Cerebellar nuclear complex (tissue), 1 donor: ENCODE data around the gene DDX23.

Source experiments
- DNase-seq, 2 experiments: peaks; one replicate each; lab custom pipeline; 2025; lab: John Stamatoyannopoulos, UW

DDX23 gene

DNA sequence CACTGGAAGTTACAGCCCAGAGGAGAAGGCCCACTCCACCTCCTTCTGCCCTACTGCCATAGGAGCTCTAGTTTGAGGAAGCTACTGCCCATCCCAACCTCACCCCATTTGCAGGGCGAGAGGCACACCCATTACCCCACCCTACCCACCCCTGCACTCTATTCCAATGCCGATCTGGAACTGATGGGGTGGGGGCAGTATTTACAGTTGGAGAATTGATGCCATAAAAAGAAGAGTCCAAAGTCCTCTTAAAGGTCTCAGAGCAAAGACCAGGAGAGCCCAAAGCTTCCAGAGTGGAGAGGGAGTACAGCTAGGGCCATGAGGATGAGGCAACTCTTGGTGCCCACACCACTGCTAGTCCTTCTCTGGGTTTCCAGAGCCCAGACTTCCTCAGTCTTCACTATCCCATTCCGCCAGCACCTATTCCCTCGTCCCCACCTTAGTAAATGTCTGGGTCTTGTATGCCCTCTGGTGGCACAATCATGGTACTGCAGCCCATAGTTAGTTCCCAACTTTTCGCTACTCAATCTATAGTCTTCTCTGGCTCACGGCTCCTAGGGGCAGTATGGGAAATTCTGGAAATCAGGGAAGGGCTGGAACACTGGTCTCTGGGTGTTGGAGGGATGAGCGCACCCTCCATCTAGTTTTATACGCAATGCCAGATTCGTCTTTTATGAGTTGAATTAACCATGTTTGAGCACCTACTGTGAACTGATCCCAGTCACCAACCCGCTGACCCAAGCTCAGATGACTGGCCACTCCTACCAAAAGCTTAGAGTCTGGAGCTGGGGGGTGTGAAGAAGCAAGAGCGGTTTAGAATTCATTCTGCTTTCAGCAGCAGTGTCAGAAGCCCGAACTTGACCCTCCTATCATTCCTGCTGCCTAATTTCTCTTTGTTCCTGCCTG, 56.2 kb downstream of the DDX23 start:
- peak in 1 of 2 experiments; percentile 30 for DNase-seq

DNA sequence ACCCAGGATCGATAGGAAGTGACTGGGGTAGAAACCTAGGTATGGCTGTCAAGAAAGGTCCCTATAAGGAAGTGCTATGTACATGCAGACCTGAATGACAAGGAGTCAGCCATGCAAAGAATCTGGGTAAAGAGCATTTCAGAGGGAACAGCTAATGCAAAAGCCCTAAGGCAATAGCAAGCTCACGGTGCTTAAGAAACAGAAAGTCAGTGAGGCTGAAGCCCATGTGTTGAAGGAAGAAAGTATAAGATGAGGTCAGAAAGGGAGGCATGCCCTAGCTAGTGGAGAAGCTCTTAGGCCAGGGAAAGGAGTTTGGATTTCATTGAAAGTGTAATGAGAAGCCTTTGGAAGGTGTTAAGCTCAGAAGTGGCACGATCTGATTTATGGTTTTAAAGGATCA, 57.1 kb downstream of the DDX23 start:
- no peak for DNase-seq

DNA sequence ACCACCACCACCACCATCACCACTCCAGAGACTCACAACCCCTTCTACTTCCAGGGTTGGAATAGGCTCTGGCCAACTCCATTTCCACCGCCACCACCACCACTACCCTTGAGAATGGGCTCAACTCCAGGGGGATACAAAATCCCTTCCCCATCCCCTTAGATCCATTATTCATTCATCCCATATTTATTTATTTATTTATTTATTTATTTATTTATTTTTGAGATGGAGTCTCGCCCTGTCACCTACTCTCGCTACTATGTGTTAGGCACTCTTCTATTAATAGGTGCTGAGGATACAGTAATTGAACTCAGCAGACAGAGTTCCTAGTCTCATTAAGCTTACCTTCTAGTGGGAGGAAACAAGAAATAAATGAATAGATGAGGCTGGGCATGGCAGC, 58.3 kb downstream of the DDX23 start:
- no peak for DNase-seq

DNA sequence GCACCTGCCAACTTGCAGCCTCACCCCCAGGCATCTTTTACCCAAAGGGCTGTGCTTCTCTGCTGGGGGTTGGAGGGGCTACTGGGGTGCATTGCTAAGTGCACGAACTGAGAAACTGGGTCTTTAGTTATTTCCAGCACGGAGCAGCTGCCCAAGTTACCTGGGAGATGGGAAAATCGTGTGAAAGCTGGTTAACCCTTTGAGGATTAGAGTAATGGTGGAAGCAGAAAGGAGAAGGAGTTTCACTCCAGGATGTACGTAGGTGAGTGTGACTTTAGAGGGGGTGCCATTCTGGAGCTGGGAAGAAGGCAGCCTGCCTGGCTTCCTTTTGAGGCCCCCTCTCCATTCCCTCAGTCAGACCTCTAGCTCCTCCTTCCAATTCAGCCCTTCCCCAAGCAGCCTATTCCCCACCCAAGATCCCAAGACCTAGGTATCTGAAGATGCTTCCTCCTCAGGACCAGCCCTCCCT, 62.1 kb downstream of the DDX23 start:
- no peak for DNase-seq

DNA sequence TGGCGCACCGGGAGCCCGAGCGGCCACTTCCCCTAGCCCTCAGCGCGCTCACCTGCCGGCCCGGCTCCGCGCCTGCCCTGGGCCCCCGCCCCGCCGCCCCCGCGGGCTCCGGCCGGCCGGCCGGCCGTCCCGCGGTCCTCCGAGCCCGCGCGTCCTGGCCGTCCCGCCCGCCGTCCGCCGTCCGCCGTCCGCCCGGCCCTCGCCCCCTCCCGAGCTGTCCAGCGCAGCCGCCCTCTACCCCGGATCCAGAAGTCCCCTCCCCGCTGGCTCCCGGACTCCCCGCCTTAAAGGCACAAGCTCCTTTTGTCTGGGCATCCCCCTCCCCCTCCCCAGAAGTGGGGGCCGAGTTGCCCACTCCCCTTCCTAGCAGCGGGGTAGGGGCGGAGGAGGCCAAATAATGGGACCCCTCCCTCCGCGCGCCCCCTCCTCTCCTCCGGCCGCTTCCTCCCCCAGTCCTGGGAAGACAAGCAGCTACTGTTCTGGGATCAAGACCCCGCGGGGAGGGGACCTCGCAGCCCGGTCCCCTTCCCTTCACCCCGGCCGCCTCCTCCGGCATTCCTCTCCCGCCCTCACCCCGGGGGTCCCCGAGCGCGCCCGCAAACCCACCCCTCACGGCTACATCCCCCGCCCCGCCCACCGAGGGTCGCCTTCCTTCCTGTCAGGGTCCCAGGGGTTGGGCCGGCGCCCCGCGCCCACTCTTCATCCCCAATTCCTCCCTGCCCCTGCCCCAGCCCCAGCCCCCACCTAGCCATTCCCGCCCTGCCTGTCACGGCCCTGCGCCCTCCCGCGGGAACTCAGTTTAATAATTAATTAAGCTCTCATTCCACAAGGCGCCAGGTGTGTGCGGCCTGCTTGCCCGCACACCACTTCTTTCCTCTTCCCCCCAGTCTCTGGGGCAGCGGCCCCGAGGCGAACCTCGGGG, 62.8 kb downstream of the DDX23 start, which contains the start of gene ADCY6:
Gene ADCY6, minus strand, starts transcription at position 236 of the 922 bp plus-strand sequence. CDS start 5,655 bp downstream, outside the sequence.
- peak in 1 of 2 experiments; percentile 40 for DNase-seq

DNA sequence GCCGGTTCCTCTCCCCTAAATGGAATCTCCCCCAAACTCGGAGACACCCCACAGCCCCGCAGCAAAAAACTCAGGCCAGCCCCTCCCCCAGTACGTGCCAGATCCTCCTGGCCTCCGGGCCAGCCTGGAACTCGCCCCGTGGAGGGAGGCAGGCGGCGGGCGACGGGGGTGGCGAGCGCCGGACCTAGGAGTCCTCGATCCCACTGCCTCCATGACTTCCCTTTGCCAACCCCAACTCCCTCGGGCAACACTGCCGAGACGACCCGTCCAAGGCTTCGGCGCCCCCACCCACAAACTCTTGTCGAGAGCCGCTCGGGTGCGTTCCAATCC, 63.5 kb downstream of the DDX23 start:
- no peak for DNase-seq

GRCh38 chr12:48787791-48788523, 64.0 kb downstream of the DDX23 start:
- no peak for DNase-seq

GRCh38 chr12:48786591-48787544, 65.1 kb downstream of the DDX23 start:
- DNase-seq, result no peak

- no peak for DNase-seq
Observed at GRCh38 chr12:48783432-48783831, 68.5 kb downstream of the DDX23 start.

GRCh38 chr12:48782457-48783395, 69.2 kb downstream of the DDX23 start:
- no peak for DNase-seq

DNA sequence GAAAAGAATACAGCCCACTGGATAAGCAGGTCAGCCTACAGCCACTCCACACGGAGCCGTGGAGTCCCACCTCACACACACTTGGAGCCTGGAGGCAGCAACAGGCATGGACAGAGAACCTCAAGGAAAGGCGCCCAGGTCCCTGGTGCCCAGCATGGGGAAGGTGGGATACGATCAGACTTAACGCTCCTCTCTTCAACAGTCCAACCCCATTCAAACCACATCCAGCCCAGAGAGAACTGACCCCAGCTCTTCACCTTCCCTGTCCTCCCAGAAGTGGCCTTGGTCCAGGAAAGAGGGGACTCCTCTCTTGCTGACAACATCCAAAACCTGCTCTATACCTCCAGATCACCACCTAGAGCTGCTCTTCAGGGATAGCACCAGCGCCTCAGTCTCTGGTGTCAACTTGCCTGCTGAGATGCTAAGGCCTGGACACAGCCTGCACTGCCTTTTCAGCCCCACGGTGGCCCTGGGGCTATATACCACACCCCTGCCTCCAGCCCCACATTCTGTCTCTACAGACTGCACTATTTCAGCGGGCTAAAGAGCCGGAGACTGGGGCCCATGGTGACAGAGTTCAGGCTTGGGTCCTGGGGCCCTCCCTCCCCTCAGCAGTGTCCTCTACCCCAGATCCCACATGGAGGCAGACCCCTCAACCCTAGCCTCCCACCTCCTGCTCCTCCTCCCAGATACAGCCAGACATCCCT, 70.1 kb downstream of the DDX23 start:
- no peak for DNase-seq

DNA sequence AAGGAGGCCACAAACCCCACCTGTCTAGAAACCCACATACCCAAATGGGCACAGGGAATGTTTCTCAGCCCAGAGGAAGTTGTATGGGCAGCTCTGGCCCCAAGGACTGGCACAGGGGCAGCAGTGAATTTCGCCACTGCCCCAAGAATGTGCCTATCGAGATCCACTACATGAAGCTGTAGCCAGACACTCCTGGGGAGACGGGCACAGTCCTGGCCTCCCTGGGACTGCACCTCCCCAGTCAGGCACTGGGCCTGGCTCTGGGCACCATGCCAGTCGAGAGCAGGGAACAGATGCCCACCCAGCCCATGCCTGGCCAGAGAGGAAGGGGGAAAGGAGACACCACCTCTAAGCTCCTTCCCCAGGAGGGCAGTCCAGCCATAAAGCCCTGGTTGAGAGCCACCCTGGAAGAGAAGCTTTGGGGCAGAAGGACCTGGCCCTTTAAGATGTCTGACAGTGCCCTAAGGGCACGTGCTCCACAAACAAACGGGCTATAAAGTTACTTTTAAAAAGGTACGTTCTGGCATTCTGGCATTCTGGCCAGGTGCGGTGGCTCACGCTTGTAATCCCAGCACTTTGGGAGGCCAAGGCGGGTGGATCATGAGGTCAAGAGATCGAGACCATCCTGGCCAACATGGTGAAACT, 71.5 kb downstream of the DDX23 start:
- DNase-seq, result no peak

- no peak for DNase-seq
Observed at GRCh38 chr12:48779869-48780268, 72.1 kb downstream of the DDX23 start.
